GM12801 (cell line): Measurements from ENCODE around the gene VEPH1.

ENCODE experiments used
- CTCF ChIP-seq: IDR thresholded peaks from one replicate; pipeline ENCODE4 v1.5.1; 2011; ENCODE audit warnings: control low read depth; ENCODE audit not compliant: insufficient read length; ENCODE audit errors: extremely low read depth

VEPH1 gene

GRCh38 chr3:157268026-157268425 is 235.2 kb downstream of the VEPH1 start:
- TF ChIP-seq CTCF = no peak

GRCh38 chr3:157265931-157266330 is 237.3 kb downstream of the VEPH1 start:
- no peak for TF ChIP-seq CTCF

GRCh38 chr3:157263027-157263426 is 240.2 kb downstream of the VEPH1 start:
- no peak for TF ChIP-seq CTCF

GRCh38 chr3:157261000-157261399 is 242.2 kb downstream of the VEPH1 start:
- no peak for TF ChIP-seq CTCF

GRCh38 chr3:157259825-157260224 is 243.4 kb downstream of the VEPH1 start:
- TF ChIP-seq CTCF = no peak

GRCh38 chr3:157257101-157257500 is 246.1 kb downstream of the VEPH1 start:
- TF ChIP-seq CTCF = no peak

GRCh38 chr3:157255797-157256196 is 247.4 kb downstream of the VEPH1 start:
- TF ChIP-seq CTCF = no peak

- TF ChIP-seq CTCF = no peak
Measured at GRCh38 chr3:157251685-157252084, 251.5 kb downstream of the VEPH1 start.
